ENCODE results near the gene KRT85.

DNA sequence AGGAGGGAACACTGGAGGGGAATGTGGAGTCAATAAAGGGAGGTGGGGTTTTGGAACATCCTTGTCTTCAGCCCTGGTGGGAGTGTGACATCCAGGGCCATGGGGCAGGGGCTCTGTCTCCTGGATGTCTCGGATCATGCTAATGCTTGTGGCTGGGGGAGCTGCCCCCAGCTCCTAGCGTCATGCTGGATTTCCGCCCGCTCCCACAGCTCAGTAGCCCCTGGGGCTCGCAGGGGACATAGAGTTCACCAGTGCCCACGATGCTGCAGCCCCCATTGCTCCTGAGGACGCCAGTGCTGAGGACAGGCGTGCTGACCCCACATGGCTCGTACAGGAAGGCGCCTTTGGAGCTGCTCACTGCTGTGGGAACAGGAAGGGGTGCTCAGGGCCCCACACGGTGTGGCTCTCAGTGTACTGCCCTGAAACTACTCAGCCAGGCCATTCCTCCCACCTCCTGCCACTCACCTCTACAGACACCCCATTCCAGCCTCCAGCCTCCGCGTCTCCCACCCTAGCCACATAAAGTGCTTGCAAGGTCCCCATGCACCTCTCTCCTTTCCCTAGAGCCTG lies 27.6 kb upstream of the KRT85 start:
- TF ChIP-seq MXI1 (IDR thresholded peaks at IDR 0.05; ENCODE audit: borderline replicate concordance, low read depth, low read length) (no peak), POLR2A (IDR thresholded peaks at IDR 0.05; ENCODE audit: low read depth, low read length) (no peak), CTCF (conservative IDR thresholded peaks at IDR 0.05; ENCODE audit: low read depth, low read length) (no peak), CHD1 (IDR thresholded peaks at IDR 0.05; ENCODE audit: low read depth, low read length) (no peak), RAD21 (IDR thresholded peaks at IDR 0.05; ENCODE audit: low read length) (no peak), MAFK (IDR thresholded peaks at IDR 0.05; ENCODE audit: low read depth, low read length) (no peak), CEBPB (IDR thresholded peaks at IDR 0.05; ENCODE audit: low read depth, low read length) (no peak), RFX5 (IDR thresholded peaks at IDR 0.05; ENCODE audit: low read depth, low read length) (no peak), BHLHE40 (IDR thresholded peaks at IDR 0.05; ENCODE audit: low read depth, low read length) (no peak), SMC3 (IDR thresholded peaks at IDR 0.05; ENCODE audit: low read depth, low read length) (no peak), MAZ (IDR thresholded peaks at IDR 0.05; ENCODE audit: borderline replicate concordance, low read depth, low read length) (no peak), RCOR1 (IDR thresholded peaks at IDR 0.05; ENCODE audit: insufficient replicate concordance, low read length) (no peak), NFE2L2 (IDR thresholded peaks at IDR 0.05; ENCODE audit: low read depth, low read length) (no peak)
